HFFc6 (cell line): ENCODE measurements around the gene GRAMD4. TPM values are rescaled to one million over a fixed set of nuclear protein-coding genes. Genes with fewer than 3 reads are reported as not detected.

Experiments used
- DNase-seq: peaks from one replicate; pipeline ENCODE4 v3.0.0-alpha.2; 2018
- H3K27ac Mint-ChIP-seq: 2 replicates; pipeline ENCODE4 v1.8.0; 2020; ENCODE audit warnings: mild to moderate bottlenecking, mixed read lengths
- H3K27me3 Mint-ChIP-seq: 2 replicates; pipeline ENCODE4 v1.8.0; 2021; ENCODE audit warnings: mild to moderate bottlenecking, moderate library complexity, mixed read lengths; ENCODE audit not compliant: insufficient read depth
- H3K36me3 Mint-ChIP-seq: 2 replicates; pipeline ENCODE4 v1.8.0; 2021; ENCODE audit warnings: low read depth, mixed read lengths
- H3K4me1 Mint-ChIP-seq: 2 replicates; pipeline ENCODE4 v1.8.0; 2020; ENCODE audit warnings: low read depth, mixed read lengths
- H3K4me3 Mint-ChIP-seq: 2 replicates; pipeline ENCODE4 v1.8.0; 2020; ENCODE audit warnings: mild to moderate bottlenecking, moderate library complexity, mixed read lengths
- H3K9me3 Mint-ChIP-seq: 2 replicates; pipeline ENCODE4 v1.8.0; 2020; ENCODE audit warnings: mild to moderate bottlenecking, mixed read lengths
- CTCF ChIP-seq: fragments of 200-600 bp; sonication (generic); IDR thresholded peaks from 2 replicates; pipeline ENCODE4 v1.5.0; 2021; ENCODE audit warnings: antibody characterized with exemption, mild to moderate bottlenecking
- total RNA-seq, 6 experiments: library from RNA; stranded (reverse); fragmentation: NEBNext Ultra II Directional; extraction: Animal tissue kit (Norgen Biotek cat#: 25700); gene quantifications; 2 replicates in 1 of 6; 3 replicates in 5 of 6; pipeline ENCODE4 v1.2.3, GENCODE V29; 2021

GRAMD4 gene
- total RNA-seq, 6 experiments from 2014 or later = 6.8 to 16.3 (median 9.5) TPM

GRCh38 chr22:46677323-46678002 is 57.3 kb downstream of the GRAMD4 start:
- H3K36me3 Mint-ChIP-seq = no peaks in the 10 kb centered on the region
- DNase-seq = no peak
- TF ChIP-seq CTCF = no peak
- no peak overlapping the region for H3K4me3 Mint-ChIP-seq
- no peak overlapping the region for H3K27ac Mint-ChIP-seq
- H3K4me1 Mint-ChIP-seq = no peaks in the 10 kb centered on the region
- no peaks in the 10 kb centered on the region for H3K9me3 Mint-ChIP-seq
- no peaks in the 10 kb centered on the region; the same call in 1 of the 2 replicates for H3K27me3 Mint-ChIP-seq

GRCh38 chr22:46678003-46678657 is 57.9 kb downstream of the GRAMD4 start:
- no peaks in the 10 kb centered on the region for H3K9me3 Mint-ChIP-seq

GRCh38 chr22:46678785-46679700 is 58.9 kb downstream of the GRAMD4 start:
- H3K27ac Mint-ChIP-seq = no peak overlapping the region
- no peaks in the 10 kb centered on the region; the same call in 1 of the 2 replicates for H3K27me3 Mint-ChIP-seq
- DNase-seq = no peak
- no peaks in the 10 kb centered on the region for H3K9me3 Mint-ChIP-seq
- no peaks in the 10 kb centered on the region for H3K4me1 Mint-ChIP-seq
- TF ChIP-seq CTCF = no peak
- no peaks in the 10 kb centered on the region for H3K36me3 Mint-ChIP-seq
- H3K4me3 Mint-ChIP-seq = no peak overlapping the region

More at GRCh38 chr22:46678003-46678657, 57.9 kb downstream of the GRAMD4 start:
- no peak for DNase-seq
- Mint-ChIP-seq H3K4me1 (no peaks in the 10 kb centered on the region), H3K27ac (no peak overlapping the region), H3K36me3 (no peaks in the 10 kb centered on the region), H3K4me3 (no peak overlapping the region), H3K27me3 (no peaks in the 10 kb centered on the region; the same call in 1 of the 2 replicates)
- TF ChIP-seq CTCF = no peak

GRCh38 chr22:46679706-46680269 is 59.6 kb downstream of the GRAMD4 start:
- no peak for DNase-seq
- no peaks in the 10 kb centered on the region for H3K27me3 Mint-ChIP-seq
- H3K9me3 Mint-ChIP-seq = no peaks in the 10 kb centered on the region
- H3K27ac Mint-ChIP-seq = no peak overlapping the region
- no peaks in the 10 kb centered on the region for H3K36me3 Mint-ChIP-seq
- no peak overlapping the region for H3K4me3 Mint-ChIP-seq
- H3K4me1 Mint-ChIP-seq = no peaks in the 10 kb centered on the region
- TF ChIP-seq CTCF = no peak

- H3K36me3 Mint-ChIP-seq = peaks cover 4% of the 10 kb centered on the region; the same call in 1 of the 2 replicates
- H3K4me1 Mint-ChIP-seq = no peaks in the 10 kb centered on the region
- DNase-seq = no peak
- H3K27ac Mint-ChIP-seq = no peak overlapping the region
- H3K27me3 Mint-ChIP-seq = no peaks in the 10 kb centered on the region
- no peak overlapping the region for H3K4me3 Mint-ChIP-seq
- no peaks in the 10 kb centered on the region for H3K9me3 Mint-ChIP-seq
- TF ChIP-seq CTCF = peak; percentile 60
Observed at GRCh38 chr22:46681010-46681409, 60.8 kb downstream of the GRAMD4 start.
